T1000 (cell line): ENCODE results near the gene SKI.

Experiments
- DNase-seq: peaks from one replicate; lab custom pipeline; 2025; ENCODE audit warnings: mixed read lengths; lab: John Stamatoyannopoulos, UW

Gene SKI

DNA sequence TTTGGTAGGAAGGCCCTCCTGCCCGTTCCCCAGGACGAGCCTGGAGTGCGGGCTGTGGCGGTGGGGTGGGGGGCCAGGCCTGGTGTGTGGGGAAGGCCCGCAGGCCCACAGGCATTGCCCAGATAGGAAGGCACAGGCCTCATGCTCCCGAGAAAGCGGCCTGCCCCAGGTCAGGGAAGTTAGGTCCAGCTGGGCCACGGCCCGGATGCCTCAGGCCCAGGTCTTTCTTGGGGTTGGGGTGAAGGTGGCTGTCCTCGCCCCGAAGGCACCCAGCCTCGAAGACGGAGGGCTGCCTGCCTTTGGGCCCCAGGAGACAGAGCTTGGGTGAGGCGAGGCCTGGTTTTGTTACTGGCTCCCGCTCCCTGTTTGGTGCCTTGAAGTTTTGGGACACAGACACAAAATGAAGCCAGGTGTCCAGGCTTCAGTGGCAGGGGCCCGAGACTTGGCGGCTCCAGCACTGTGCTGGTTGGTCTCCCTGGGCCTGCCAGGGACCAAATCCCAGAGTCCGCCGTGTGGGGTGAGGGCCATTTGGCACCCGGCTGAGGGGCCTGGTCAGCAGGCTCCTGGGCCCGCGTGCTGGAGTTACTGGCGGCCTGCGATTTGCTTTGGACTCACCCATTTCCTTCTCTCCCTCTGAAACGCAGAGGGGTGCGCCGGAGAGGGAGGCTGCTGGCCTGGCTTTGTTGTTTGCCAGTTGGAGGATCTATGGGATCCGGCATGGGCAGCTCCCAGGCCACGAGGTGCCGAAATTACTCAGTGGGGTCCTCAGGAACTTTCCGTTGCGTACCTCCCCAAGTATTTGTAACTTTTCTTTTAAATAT lies 2.0 kb downstream of the SKI start:
- DNase-seq, result no peak

DNA sequence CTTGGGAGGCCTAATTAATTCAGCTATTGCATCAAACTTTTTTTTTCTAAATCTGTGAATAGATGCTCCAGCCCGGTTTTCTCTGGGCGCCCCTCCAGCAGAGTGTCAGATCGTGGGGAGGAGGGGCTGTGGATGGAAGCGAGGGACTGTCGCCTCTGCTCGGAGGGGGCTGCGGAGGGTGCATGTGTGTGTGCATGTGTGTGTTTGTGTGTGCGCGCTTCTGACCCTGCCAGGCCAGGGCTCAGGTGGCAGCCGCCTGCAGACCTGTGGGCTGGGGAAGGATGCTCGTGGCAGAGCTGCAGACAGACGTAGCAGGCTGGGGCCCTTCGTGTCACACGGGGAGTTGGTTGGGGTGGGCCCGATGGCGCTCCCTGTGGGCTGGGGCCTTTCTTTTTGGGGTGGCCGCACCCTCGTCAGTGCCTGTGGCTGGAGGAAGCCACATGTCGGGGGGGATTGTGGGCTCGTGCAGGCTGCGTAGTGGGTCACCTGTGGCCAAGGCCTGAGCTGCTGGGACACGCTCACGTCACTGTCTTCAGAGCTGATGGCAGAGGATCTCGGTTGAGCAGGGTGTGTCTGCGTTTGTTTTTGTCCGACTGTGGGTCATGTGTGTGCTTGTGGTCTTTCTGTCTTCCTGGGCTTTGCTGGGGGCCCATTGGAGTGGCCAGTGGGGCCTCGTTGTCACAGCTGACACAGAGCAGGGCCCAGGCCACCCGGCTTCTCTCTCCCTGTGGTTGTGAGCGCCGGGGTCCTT lies 2.8 kb downstream of the SKI start:
- no peak for DNase-seq

DNA sequence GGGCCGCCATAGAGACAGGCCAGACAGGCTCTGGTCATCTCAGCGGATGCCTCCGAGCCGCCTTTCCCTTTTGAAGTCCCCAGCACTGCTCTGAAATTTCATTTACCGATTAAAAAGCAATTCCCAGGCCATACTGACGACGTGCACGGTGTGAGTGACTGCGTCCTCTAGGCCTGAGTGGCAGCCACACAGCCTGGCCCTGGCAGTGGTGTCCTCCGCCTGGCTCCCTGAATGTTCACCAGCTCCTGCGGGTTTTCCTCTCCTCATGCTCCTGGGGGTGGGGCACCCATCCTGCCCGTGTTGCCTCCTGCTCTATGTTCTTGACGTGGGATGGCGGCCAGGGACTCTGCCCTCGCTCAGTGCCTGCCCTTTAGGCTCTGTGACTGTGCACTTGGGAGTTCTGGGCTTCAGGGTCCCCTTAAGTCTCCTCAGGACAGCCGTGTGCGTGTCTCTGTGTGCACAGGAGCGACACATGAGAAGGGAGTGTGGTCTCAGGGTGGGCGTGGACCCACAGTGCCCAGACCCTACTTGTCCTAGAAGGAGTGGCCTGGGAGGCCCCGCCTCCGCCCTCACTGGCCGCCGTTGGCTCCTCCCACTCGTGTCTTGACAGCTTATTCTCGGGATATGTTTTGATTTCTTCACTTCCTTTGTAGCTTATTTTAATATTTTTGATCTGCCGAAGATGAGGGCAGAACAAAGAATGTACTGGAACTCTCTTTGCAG lies 3.6 kb downstream of the SKI start:
- DNase-seq, result peak; percentile 53

DNA sequence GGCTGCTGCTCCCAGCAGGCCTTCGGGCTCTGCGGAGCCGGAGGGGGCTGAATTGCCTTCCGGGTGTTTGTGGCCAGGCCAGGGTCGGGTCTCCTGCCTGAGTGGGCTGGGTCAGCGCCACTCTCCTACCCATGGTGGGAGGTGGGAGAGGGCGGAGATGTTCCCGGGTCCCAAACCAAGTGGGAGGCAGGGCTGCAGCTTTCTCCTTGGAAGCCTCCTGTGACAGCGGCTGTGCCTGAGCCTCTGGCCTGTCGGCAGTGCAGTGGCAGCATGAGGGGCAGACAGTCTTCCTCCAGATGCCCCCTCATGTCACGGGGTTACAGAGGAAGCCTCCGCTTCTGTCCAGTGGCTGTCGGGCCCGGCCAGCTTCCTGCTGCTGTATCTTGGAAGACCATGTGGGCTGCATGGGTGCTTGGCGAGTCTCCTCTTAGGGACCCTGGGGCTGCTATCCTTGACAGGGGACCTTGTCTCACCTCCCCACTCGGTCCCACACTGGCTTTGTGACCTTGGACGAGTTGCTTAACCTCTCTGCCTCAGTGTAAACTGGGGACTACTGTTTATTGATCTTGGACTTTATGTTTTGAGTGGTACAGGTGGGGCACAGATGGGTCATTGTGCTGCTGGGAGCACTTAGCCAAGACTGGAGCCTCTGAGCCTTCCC lies 4.3 kb downstream of the SKI start:
- DNase-seq, result no peak

DNA sequence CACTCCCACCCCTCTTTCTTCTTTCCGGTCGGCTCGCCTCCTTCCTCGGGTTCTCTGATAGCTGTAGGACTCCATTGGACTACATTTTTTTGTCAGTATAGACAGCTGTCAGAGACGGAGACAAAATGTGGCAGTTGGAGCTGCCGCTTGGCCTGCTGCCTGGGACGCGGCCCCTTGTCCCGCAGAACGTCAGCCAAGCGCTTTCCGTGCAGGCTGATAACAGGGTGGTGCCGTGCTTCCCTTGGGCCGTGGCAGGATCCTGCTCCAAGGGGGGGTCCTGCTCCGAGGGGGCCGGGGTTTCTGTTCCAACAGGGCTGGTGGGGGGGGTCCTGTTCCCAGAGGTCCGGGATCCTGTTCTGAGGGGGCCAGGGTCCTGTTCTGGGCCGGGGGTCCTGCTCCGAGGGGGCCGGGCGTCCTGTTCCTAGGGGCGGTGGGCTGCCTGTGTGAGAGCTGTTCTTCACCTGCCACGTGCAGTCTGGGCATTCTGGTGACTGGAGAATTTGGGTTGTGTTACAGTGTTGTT lies 4.9 kb downstream of the SKI start:
- DNase-seq, result no peak

DNA sequence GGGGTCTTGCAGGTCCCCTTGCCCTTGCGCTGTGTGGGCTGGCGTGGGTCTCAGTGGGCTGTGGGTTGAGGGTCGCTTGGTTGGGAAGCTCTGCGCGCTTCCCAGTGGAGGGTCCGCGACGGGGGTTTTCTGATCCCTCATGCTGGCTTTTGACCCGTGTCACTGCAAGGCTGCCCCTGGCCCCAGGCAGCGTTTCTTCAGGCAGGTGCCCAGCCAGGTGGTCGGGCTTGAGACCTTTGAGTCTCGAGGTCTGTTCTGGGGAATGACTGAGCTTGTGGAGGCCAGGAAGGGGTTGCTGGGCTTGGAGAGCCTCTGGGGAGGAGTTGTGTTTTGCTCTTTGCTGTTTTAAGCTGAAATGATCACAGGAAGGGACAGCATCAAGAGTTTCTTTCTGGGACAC lies 5.3 kb downstream of the SKI start:
- no peak for DNase-seq

DNA sequence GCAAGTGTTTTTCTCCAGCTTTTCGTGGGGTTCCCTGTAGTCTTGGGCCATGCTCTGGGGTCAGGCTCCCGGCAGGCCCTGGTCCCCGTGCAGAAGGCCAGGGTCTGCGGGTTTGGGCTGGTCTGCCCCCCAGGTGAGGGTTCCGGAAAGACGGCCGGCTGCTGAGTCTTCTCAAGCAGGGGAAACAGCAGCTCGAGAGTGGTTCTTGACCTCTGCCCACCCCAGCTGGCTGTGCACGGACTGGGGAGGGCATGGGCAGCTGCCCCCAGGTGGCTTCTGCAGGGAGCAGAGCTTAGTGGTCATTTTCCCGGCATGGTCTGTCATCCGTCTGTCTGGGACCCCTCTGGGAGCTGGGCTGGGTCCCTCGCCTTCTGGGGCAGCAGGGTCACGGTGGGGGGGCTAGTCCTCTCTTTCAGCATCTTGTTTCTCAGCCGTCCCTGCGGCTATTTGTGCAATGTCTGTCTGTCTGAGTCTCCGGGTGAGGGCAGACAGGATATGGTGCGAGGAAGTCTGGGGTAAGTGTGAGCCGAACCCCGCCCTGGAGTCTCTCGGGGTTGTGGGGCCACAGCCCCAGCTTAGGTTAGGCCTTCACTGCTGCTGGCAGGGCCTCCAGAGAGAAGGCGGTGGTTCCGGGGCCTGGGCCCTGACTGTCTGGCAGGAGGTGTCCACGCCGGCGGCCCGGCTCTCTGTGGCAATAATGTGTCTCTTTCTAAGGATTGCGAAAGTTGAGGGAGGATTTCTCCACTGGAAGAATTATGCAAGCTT lies 6.1 kb downstream of the SKI start:
- DNase-seq, result peak; percentile 52

DNA sequence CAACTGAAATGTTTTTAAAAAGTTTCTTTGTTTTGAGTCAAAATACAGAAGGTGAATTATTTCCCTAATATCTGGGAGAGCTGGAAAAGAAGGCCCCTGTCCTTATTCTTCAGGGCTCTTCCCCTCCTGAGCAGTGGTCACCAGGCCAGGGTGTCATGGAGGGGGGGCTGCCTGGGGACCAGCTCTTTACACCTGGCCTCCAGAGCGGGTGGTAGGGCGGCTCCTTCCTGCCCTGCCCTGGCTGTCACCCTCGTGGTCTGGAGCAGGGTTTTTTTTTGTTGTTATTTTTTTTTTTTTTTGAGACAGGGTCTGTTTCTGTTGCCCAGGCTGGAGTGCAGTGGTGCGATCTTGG lies 6.6 kb downstream of the SKI start:
- DNase-seq, result no peak

DNA sequence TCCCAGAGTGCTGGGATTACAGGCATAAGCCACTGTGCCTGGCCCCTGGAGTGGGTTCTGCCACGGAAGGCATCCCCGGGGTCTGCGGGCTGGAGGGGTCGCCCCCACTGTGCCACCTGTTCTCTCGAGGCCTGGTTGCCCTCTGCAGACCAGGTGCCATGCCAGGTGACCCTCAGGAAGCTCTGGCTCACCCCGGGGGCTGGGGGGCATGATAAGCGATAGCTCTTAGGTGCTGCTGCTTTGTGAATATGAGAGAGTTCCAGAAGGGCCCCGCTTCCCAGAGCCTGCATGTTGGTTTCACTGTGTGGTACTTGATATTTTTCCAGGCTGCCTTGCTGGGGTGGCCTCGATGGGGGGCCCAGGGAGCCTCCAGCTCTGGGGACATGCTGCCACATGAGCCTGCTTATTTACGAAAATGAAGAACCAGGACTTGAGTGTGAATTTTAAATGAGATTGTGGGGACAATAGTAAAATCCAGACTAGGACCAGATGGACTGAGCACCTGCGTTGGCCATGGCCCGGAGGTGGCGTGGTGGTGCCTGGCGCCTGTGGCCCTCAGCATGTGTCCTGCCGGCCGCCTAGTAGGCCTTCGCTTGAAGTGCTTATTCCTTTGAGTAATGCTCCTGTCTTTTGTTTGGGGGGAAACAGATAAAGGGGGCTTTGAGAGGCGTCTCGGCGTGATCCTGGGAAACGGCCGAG lies 7.3 kb downstream of the SKI start:
- no peak for DNase-seq

DNA sequence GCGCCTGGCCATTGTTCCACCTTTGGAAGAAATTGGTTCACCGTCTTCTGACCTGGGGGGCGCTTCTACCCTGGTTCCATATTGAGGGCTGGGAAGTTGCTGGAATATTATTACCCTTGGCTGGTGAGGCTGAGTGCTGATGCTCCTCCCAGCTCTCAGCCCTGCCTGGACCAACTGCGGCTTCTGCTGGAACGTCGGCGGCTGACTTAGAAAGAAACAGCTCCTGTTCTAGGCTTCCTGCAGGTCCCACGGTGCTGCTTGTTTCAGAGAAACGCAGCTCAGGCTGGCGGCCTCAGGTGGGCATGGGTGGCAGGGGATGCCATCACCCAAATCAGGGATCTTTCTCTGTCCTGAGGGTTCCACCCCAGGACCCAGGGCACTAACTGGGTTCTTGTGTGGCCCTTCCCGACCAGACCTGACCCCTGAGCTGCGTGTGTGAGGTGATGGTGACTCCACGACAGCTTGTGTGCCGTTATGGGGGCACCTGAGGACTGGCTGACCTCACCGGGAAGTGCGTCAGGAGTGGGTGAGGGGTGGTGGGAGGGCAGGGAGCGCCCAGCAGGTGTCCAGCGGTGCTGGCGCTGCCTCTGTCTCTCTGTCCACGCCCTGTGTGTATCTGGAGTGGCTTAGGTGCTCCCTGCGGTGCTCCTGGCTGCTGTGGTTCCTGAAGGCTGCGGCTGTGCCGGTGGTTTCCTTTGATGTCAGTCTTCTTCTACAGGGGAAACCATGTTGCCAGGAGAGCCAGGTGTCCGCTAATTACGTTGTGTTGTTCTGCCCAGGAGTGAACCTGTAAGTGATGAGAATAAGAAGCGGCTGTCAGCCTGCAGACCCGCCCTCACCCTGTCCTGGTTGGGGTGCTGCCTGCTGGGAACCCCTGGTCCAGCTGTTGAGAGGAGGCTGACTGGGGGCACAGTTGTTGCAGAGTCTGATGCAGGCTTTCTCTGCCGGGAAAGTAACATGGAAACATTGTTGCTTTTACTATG lies 8.9 kb downstream of the SKI start:
- no peak for DNase-seq

DNA sequence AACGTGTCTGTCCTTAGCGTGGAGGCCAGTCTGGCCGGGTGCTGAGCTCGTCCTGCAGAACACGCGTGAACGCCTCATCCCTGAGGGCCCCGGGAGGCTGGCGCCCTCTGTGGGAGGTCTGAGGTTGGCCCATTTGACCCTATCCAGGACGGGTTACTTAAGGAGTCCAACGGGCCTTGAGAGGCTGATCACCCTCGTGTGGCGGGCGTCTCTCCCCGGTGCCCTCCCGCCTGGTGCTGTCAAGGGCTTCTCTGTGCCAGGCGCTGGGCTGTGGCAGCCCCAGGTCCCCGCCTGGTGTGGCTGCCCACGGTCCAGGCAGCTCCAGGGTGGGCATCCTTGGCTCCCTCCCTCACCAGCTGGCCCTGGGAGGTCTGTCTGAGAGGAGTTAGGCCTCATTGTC lies 9.7 kb downstream of the SKI start:
- DNase-seq, result no peak

DNA sequence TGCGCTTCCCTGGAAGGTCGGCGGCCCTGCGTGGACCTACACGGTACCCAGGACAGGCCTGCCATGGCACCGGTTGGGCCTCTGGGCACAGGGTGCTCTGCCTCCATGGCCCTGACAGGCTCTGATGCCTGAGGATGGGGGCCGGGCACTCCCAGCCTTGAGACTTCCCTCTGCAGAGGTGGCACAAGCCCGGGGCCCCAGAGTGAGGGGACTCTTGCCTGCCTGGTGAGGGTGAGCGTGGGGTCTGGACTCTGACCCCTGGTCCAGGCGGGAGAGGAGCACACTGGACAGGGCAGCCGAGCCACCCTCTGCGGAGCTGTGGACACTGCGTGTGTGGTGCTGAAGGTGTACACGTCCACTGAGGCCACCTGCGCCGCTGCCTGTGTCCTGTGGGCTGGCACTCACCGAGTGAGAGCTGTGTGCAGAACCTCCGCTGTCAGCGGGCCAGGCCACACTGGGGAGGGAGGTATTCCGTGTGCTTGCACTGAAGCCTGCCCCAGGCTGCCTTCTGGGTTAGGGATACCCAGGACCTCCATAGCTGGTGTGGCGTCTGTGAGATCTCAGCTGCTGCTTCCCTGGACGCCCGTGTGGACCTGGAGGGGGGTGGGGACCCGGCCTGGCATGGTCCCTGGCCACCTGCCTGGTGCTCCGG lies 10.4 kb downstream of the SKI start:
- DNase-seq, result no peak

DNA sequence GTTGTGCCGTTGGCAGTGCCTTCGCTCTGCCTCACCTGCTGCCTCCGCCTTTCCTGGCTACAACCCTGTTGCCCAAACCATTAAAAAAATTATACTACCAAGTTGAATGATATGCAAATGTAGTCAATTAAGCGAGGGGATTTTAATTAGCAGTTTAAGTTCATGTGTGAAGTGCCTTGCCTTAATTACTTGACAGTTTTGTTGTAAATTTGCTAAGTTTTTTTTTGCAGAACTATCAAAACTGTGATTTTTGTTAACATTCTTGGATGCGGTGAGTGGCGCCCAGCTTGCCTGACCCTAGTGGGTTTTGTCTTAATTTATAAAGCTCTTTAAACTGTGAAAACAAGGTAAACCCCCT lies 10.9 kb downstream of the SKI start:
- DNase-seq, result no peak

DNA sequence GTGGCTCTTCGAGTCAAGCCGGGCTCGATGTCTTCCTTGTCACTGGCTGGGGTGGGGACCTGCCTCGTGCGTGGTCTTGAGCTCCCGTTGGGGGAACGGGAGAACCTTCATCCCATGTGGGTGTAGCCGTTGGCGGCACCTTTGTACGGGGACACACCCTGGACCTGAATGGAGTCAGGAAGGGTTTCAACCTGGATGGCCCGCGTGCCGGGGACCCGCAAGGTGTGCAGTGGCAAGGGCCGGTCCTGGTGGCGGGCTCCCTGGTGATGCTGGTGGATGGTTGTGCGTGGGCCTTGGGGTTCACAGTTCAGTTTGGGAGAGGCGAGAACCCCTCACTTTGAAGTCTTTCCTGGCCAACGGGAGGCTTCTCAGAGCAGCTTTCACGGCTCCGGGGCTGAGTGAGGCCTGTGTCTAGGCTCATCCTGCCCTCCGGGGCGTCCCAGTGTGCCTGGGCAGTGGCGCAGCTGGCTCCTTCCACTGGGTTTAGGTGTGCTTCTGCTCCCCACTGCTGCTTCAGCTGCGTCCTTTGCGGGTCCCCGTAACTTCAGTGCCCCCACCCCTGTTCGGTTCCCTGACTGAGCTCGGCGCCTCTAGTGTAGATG lies 11.4 kb downstream of the SKI start:
- no peak for DNase-seq

DNA sequence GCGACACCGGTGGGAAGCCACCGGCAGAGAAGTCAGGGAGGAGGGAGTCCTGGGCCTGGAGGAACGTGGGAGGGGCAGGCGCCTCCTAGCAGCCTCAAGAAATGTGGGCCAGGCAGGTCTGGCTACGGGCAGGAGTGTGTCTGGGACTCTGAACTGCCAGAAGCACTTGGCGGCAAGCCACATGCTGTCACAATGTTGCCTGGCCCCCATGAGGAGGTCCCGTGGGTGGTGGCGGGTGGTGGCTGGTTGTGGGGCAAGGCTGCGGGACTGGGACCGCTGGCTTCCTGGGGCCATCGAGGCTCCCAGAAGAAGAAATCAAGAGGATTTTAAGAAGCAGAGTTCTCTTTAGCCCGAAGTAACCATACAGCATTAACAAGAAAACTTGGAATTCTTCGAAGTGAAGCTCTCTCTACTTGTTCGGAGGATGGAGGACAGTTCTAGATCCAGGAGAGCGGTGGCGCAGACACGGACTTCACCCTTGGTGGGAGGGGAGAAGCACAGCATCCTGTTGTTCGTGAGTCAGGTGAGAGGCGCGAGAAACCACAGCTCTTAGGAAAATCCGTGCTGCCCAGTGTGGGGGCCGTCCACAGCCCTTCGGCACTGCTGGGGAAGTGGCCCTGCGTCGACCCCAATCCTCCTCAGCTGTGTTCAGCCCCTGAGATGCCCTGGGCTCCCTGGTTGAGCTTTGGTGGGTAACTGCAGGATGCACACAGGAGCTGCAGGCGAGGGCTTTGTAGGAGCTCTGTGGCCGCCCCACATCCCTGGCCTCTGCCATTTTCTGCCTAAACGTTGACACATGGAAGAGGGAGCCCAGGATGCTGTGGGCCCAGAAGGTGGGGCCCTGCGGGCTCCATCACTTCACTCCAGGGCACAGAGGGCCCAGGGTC lies 12.4 kb downstream of the SKI start:
- no peak for DNase-seq

DNA sequence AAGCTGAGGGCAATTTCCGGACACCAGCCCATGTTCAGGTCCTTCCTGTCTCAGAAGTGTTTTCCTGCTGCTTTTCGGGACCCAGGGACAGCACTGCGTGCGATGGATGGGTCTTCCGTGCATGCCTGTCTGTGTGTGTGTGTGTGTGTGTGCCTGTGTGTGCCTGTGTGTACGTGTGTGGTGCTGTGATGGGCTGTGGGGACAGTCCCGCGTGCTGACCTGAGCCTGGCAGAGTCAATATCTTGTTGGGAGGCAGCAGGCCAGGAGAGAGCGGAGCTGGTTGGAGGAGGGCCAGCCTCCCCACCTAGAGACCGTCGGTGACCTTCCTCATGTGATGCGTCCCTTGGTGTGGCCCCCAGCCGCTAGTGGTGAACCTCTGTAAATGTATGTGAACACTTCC lies 13.7 kb downstream of the SKI start:
- no peak for DNase-seq

DNA sequence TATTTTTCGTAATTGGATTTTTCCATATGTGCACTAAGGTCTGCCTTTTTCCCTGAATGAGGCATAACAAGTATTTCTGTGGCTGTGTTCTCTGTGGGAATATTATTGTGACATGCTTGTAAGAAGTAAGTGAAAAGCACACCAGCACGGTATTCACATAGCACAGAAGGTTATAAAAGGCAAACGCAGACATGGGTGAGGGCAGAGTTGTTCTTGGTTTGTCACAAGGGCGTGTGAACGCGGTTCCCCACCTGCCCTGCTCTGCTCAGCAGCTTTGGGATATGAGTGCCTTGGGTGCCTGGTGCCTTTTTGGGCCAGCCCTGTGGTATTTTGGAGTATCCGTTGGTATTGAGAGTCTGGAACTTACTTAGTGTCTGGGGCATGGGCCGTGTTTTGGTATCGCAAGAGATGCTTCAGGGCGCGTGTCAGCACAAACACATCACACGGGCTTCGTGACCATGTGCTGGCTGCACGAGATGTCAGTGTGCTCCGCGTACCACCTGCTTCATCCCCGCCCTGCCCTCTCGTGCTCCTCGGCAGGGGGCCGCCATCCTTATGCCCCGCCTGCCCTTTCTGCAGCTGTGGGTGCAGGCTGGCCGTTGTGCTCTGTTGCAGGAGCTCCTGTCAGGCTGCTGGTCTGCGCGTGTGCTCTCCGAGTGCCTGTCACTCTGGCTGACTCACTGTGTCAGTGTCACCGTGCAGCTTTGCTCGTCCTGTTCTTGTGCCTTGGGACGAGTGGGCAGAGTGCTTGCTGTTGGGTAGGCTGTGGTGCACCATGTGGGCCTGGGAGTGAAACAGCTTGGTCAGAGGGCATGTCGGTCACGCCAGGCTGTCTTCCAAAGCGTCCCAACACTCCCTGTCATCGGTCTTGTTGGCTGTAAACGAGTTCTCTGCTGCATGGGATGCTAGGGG lies 15.0 kb downstream of the SKI start:
- DNase-seq, result no peak
